Left ventricle myocardium superior (tissue), 1 donor: Measurements from ENCODE around the gene TTLL6. TPM values are rescaled to one million over a fixed set of nuclear protein-coding genes. Genes with fewer than 3 reads are reported as not detected.
"Not testable (repeated sequence)": the region's sequence is repeated elsewhere in the genome, so short reads cannot be mapped to it uniquely, and the experiment has no call there.

Experiments
- ATAC-seq: fragments of 200-7000 bp; cut with Tn5 transposase; one replicate; pipeline ENCODE4 v1.9.1; 2020; ENCODE audit warnings: mild to moderate bottlenecking, moderate library complexity
- DNase-seq: peaks from one replicate; pipeline ENCODE4 v3.0.0-alpha.2; 2020
- intact Hi-C: fragments of 100-400 bp; cut with micrococcal nuclease; formaldehyde crosslinking; loops from one replicate; pipeline ENCODE4 v1.11.0; 2022
- microRNA-seq: library from miRNA; unstranded; fragments of <30 nt; microRNA quantifications from one replicate; pipeline ENCODE4 v1.2.0, GENCODE V29; 2020; ENCODE audit warnings: borderline number of aligned reads
- total RNA-seq: library from RNA; stranded (reverse); fragmentation: NEBNext Ultra II Directional; extraction: Animal tissue kit (Norgen Biotek cat#: 25700); gene quantifications from one replicate; pipeline ENCODE4 v1.2.1, GENCODE V29; 2021
- donor health status: DM: no; HTN: yes; CAD: no; lungs with severe emphysema.

Gene TTLL6
- total RNA-seq, 1 donor from 2014 or later, result not detected

GRCh38 chr17:48718761-48719641 lies 98.0 kb downstream of the TTLL6 start:
- intact Hi-C loops, result no loop called here
- ATAC-seq, result no peak
- no peak for DNase-seq

GRCh38 chr17:48718227-48718760 lies 98.7 kb downstream of the TTLL6 start:
- ATAC-seq (no peak), DNase-seq (no peak)
- intact Hi-C loops, result no loop called here

- DNase-seq (no peak), ATAC-seq (no peak)
- intact Hi-C loops, result no loop called here
Measured at GRCh38 chr17:48717367-48718226, 99.4 kb downstream of the TTLL6 start.

- DNase-seq, intact Hi-C loops, ATAC-seq: not testable (repeated sequence)
Measured at GRCh38 chr17:48716549-48716948, 100.5 kb downstream of the TTLL6 start.

- ATAC-seq, result no peak
- intact Hi-C loops, result no loop called here
Measured at GRCh38 chr17:48715496-48716399, 101.3 kb downstream of the TTLL6 start.

More at GRCh38 chr17:48715496-48716399, 101.3 kb downstream of the TTLL6 start:
- no peak for DNase-seq

Small RNAs within 50 kb of the gene (microRNA-seq; reads per million reads assigned to microRNA genes)
- gene MIR3185, result not detected

Other genes with a start within 250 kb of the TTLL6 start
- gene HOXB4, start 238.9 kb downstream of the TTLL6 start, total RNA-seq, result 0.79 TPM
- 2.7 TPM for gene HOXB3, start 227.0 kb downstream of the TTLL6 start, total RNA-seq
- gene HOXB5, start 223.4 kb downstream of the TTLL6 start, total RNA-seq, result not detected
- 0.20 TPM for gene HOXB6, start 212.2 kb downstream of the TTLL6 start, total RNA-seq
- gene HOXB7, start 206.2 kb downstream of the TTLL6 start, total RNA-seq, result 0.30 TPM
- not detected for gene HOXB8, start 201.9 kb downstream of the TTLL6 start, total RNA-seq
- gene HOXB9, start 190.9 kb downstream of the TTLL6 start, total RNA-seq, result not detected
- not detected for gene PRAC1, start 94.7 kb downstream of the TTLL6 start, total RNA-seq
- gene PRAC2, start 94.0 kb downstream of the TTLL6 start, total RNA-seq, result not detected
- gene HOXB13, start 88.5 kb downstream of the TTLL6 start, total RNA-seq, result not detected
- 330 TPM for gene CALCOCO2, start 13.8 kb upstream of the TTLL6 start, total RNA-seq
- 513 TPM for gene ATP5MC1, start 75.6 kb upstream of the TTLL6 start, total RNA-seq
- 35.5 TPM for gene UBE2Z, start 91.2 kb upstream of the TTLL6 start, total RNA-seq
- 109 TPM for gene SNF8, start 127.6 kb upstream of the TTLL6 start, total RNA-seq
- not detected for gene GIP, start 151.4 kb upstream of the TTLL6 start, total RNA-seq
- not detected for gene IGF2BP1, start 180.2 kb upstream of the TTLL6 start, total RNA-seq